A549 (cell line): Measurements from ENCODE around the gene BRI3.

ENCODE experiments used
- CHD4 ChIP-seq: fragments of 200-600 bp; sonication (generic); IDR thresholded peaks from 2 replicates; pipeline ENCODE4 v1.6.1; 2016; ENCODE audit warnings: antibody characterized with exemption, mild to moderate bottlenecking, borderline replicate concordance
- EP300 ChIP-seq, 2 experiments: fragments of >200 bp; sonication (Bioruptor Twin); formaldehyde crosslinking; IDR thresholded peaks; 2 replicates in 1 of 2; 3 replicates in 1 of 2; pipeline ENCODE4 v1.6.1; 2016 to 2017
- JUNB ChIP-seq: fragments of >200 bp; sonication (Bioruptor Twin); formaldehyde crosslinking; IDR thresholded peaks from 2 replicates; pipeline ENCODE4 v1.6.1; 2016
- NR3C1 ChIP-seq: fragments of >200 bp; sonication (Bioruptor Twin); formaldehyde crosslinking; IDR thresholded peaks from 3 replicates; pipeline ENCODE4 v1.6.1; 2017
- POLR2A ChIP-seq: IDR thresholded peaks from 2 replicates; pipeline ENCODE4 v1.6.1; 2012; ENCODE audit warnings: mild to moderate bottlenecking, low read length
- POLR2AphosphoS2 ChIP-seq: conservative IDR thresholded peaks from 2 replicates; pipeline ENCODE4 v1.6.1; 2012; ENCODE audit warnings: low read length, improper control_type of control experiment, inconsistent platforms
- SREBF2 ChIP-seq: fragments of 450-650 bp; IDR thresholded peaks from 2 replicates; pipeline ENCODE4 v1.6.1; 2014; ENCODE audit warnings: mild to moderate bottlenecking, moderate library complexity
- ZNF302 ChIP-seq: fragments of 250-450 bp; sonication (Bioruptor Pico); IDR thresholded peaks from 2 replicates; pipeline ENCODE4 v1.9.0; 2021; ENCODE audit warnings: inconsistent platforms, mild to moderate bottlenecking, moderate library complexity
- TF ChIP-seq, protein P1 (sequence below): fragments of >200 bp; sonication (Bioruptor Twin); formaldehyde crosslinking; IDR thresholded peaks from 3 replicates; pipeline ENCODE4 v1.5.1; 2016
- TF ChIP-seq, protein P2 (sequence below): fragments of 200-600 bp; sonication (generic); IDR thresholded peaks from 2 replicates; pipeline ENCODE4 v1.6.1; 2016; ENCODE audit warnings: antibody characterized with exemption, mild to moderate bottlenecking, moderate library complexity

- TF ChIP-seq POLR2AphosphoS2 = no peak
- TF ChIP-seq, protein P1, sequence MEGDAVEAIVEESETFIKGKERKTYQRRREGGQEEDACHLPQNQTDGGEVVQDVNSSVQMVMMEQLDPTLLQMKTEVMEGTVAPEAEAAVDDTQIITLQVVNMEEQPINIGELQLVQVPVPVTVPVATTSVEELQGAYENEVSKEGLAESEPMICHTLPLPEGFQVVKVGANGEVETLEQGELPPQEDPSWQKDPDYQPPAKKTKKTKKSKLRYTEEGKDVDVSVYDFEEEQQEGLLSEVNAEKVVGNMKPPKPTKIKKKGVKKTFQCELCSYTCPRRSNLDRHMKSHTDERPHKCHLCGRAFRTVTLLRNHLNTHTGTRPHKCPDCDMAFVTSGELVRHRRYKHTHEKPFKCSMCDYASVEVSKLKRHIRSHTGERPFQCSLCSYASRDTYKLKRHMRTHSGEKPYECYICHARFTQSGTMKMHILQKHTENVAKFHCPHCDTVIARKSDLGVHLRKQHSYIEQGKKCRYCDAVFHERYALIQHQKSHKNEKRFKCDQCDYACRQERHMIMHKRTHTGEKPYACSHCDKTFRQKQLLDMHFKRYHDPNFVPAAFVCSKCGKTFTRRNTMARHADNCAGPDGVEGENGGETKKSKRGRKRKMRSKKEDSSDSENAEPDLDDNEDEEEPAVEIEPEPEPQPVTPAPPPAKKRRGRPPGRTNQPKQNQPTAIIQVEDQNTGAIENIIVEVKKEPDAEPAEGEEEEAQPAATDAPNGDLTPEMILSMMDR = no peak
- no peak for TF ChIP-seq NR3C1
- no peak for TF ChIP-seq CHD4
- TF ChIP-seq POLR2A = no peak
- no peak for TF ChIP-seq ZNF302
- no peak for TF ChIP-seq JUNB
- TF ChIP-seq SREBF2 = no peak
- TF ChIP-seq EP300 (IDR thresholded peaks at IDR 0.05) = no peak
- TF ChIP-seq, protein P2, sequence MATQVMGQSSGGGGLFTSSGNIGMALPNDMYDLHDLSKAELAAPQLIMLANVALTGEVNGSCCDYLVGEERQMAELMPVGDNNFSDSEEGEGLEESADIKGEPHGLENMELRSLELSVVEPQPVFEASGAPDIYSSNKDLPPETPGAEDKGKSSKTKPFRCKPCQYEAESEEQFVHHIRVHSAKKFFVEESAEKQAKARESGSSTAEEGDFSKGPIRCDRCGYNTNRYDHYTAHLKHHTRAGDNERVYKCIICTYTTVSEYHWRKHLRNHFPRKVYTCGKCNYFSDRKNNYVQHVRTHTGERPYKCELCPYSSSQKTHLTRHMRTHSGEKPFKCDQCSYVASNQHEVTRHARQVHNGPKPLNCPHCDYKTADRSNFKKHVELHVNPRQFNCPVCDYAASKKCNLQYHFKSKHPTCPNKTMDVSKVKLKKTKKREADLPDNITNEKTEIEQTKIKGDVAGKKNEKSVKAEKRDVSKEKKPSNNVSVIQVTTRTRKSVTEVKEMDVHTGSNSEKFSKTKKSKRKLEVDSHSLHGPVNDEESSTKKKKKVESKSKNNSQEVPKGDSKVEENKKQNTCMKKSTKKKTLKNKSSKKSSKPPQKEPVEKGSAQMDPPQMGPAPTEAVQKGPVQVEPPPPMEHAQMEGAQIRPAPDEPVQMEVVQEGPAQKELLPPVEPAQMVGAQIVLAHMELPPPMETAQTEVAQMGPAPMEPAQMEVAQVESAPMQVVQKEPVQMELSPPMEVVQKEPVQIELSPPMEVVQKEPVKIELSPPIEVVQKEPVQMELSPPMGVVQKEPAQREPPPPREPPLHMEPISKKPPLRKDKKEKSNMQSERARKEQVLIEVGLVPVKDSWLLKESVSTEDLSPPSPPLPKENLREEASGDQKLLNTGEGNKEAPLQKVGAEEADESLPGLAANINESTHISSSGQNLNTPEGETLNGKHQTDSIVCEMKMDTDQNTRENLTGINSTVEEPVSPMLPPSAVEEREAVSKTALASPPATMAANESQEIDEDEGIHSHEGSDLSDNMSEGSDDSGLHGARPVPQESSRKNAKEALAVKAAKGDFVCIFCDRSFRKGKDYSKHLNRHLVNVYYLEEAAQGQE = no peak
These were observed 1.2 kb downstream of the BRI3 start for GRCh38 chr7:98282703-98283102.
